Measurements from ENCODE around the gene STRBP.

Gene STRBP

DNA sequence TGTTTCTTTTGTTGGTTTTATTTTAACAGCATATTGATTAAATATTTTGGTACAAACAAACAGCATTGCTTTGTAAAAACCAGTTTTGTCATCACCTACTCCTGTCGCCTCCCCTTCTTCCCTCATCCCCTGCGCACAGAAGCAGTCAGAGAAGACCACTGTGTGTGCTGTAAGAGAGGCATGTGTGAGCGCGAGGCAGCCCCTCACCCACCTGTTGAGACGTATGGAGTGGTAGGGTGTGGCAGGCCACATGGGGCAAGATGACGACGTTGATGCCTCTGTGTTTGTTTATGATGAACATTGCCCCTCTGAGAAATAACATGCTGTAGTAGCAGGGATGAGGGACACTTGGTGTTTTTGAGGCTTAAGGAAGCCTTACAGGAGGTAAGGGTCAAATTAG is 163.6 kb downstream of the STRBP start:
- TF ChIP-seq CTCF (IDR thresholded peaks at IDR 0.05; ENCODE audit: insufficient read depth, missing control alignments): no peak
- DNase-seq (ENCODE audit: insufficient read length, low spot score) (no peak), FAIRE-seq (no peak)

DNA sequence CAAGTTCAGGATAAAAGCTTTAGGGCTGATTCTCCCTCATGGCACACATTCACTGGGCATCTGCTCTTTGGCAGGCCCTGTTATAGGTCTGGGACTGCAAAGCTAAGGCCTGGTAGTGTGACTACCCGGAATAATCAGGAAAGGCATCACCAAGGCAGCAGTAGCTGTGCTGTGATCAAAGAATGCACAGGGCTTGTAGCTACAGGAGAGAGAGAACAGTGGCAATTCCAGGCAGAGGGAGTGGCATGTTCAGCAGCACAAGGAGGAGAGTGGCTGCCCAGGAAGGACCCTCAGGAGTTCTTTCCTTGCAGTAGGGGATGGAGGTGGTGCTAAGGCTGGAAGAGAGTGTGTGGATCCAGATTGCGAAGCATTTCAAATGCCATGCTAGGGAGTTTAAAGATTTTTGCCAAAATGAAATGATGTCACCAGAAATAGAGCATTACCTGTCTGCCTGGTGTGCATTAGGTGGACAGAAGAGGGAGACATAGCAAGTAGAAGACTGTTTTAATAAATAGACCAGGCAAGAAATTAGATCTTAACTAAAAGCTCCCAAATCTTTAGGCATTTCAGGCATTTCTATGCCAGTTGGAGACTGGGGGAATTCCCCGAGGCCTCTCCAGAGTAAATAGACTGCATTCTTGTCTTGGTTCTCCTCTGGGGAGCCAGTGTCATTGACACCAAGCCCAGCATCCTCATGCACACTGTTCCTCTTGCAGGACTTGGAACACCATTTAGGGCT is 165.8 kb downstream of the STRBP start:
- FAIRE-seq (no peak), DNase-seq (ENCODE audit: insufficient read length, low spot score) (no peak)
- peak; percentile 6 for TF ChIP-seq CTCF (IDR thresholded peaks at IDR 0.05; ENCODE audit: insufficient read depth, missing control alignments)

DNA sequence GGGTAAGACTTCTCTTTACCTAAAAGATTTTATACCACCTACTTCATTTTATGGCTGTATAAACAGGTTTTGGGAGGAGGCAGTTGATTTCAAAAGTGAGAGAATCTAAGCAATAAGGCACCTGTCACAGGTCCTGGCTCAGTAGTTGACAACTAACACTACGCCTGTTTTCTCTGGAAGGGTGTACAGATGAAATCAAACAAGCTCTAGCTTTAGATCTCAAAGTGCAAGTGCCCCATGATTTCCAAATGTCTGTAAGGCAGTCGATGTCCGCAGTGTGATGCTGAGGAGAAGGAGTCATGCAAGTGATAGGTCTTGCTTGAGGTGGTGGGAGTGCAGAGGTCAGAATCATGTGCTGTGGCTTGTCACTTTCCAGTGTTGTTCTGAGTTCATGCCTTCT is 168.8 kb downstream of the STRBP start:
- TF ChIP-seq CTCF (IDR thresholded peaks at IDR 0.05; ENCODE audit: insufficient read depth, missing control alignments): no peak
- FAIRE-seq (no peak), DNase-seq (ENCODE audit: insufficient read length, low spot score) (no peak)

- TF ChIP-seq CTCF (IDR thresholded peaks at IDR 0.05; ENCODE audit: insufficient read depth, missing control alignments): no peak
- DNase-seq (ENCODE audit: insufficient read length, low spot score): no peak
- no peak for FAIRE-seq
Observed at GRCh38 chr9:123099042-123099441, 169.3 kb downstream of the STRBP start.

- no peak for FAIRE-seq
- no peak for DNase-seq (ENCODE audit: insufficient read length, low spot score)
- TF ChIP-seq CTCF (IDR thresholded peaks at IDR 0.05; ENCODE audit: insufficient read depth, missing control alignments): no peak
Observed at GRCh38 chr9:123098096-123098459, 170.3 kb downstream of the STRBP start.

DNA sequence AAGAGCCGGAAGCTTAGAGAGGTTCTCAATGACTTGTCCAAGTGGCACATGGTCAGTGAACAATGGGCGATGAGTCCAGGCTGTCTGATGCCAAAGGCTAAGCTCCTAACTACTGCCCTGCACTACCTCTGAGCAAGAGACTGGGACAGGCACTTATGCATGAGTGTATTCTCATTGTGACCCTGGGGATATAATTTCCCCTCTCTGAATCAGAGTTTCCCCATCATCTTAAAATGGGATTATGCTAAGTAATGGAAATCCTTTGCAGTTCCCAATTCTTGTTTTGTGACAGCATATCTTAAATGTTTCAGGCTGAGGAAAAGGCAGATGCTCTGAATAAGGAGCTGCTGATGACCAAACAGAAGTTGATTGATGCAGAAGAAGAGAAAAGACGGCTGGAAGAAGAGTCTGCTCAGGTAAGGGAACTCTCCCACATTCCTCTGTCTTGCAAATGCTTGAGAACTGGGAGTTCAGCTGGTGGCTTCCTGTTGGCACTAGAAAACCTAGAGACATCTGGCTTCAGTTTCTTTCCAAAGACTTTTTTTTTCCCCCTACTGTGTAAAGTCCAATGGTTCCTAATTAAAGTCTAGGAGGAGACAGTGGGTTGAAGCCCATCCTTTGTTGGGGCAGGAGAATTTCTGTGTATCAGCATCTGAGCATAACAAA is 170.8 kb downstream of the STRBP start:
- DNase-seq (ENCODE audit: insufficient read length, low spot score): no peak
- TF ChIP-seq CTCF (IDR thresholded peaks at IDR 0.05; ENCODE audit: insufficient read depth, missing control alignments): no peak
- no peak for FAIRE-seq

- DNase-seq (ENCODE audit: insufficient read length, low spot score): no peak
- FAIRE-seq: no peak
- no peak for TF ChIP-seq CTCF (IDR thresholded peaks at IDR 0.05; ENCODE audit: insufficient read depth, missing control alignments)
Observed at GRCh38 chr9:123096987-123097386, 171.4 kb downstream of the STRBP start.
